Measurements from ENCODE around the gene CD84. TPM values are rescaled to one million over a fixed set of nuclear protein-coding genes. Genes with fewer than 3 reads are reported as not detected.
"Not testable (repeated sequence)": the region's sequence is repeated elsewhere in the genome, so short reads cannot be mapped to it uniquely, and the experiment has no call there.

Gene CD84
- polyA plus RNA-seq, 10 donors = 0.71 to 3.8 (median 1.8) TPM

DNA sequence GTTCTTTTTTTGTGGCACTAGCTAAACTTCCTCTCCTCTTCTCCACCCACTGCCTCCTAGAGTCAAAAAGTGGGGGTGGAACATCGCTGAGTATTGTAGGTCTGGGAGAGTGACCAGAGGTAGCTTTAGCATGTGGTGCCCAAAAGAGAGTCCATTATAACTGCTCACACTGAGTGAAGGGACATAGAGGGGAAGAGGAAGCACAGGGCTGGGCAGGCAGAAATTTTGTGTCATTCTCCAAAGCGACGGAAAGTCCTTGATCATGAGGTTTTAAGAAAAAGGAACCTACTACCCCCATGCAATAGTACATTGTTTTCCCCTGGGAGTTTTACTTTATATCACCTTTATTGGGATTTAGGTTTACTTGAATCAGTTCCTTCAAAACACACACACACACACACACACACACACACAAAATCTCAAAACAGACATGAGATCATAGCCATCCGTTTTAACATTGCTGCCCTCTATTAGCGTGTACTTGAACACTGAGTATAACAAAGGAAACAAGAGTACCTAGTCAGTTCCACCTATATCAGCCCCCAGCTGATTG lies 4.1 kb downstream of the CD84 start:
- peak in 2 of 3 donors; percentile 20 to 39 for DNase-seq

GRCh38 chr1:160570840-160571239 lies 8.5 kb downstream of the CD84 start:
- DNase-seq = no peak

DNA sequence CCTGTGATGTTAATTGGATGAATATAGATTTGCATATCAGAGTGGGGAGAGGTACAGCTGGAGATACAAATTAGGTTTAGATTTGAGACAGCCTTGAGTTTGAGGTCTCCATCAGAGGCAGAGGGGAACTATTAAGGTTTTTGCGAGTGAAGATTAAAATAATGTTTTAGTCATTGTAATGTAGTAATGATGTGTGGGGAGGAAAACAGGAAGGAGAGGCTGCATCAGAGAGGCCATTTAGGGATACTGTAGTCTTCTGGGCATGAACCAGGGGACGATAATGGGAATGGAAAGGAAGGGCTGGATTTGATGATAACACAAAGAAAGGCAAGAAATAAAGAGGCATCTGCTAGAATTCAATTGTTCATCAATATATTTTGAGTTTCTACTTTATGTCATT lies 9.5 kb downstream of the CD84 start:
- no peak for DNase-seq

DNA sequence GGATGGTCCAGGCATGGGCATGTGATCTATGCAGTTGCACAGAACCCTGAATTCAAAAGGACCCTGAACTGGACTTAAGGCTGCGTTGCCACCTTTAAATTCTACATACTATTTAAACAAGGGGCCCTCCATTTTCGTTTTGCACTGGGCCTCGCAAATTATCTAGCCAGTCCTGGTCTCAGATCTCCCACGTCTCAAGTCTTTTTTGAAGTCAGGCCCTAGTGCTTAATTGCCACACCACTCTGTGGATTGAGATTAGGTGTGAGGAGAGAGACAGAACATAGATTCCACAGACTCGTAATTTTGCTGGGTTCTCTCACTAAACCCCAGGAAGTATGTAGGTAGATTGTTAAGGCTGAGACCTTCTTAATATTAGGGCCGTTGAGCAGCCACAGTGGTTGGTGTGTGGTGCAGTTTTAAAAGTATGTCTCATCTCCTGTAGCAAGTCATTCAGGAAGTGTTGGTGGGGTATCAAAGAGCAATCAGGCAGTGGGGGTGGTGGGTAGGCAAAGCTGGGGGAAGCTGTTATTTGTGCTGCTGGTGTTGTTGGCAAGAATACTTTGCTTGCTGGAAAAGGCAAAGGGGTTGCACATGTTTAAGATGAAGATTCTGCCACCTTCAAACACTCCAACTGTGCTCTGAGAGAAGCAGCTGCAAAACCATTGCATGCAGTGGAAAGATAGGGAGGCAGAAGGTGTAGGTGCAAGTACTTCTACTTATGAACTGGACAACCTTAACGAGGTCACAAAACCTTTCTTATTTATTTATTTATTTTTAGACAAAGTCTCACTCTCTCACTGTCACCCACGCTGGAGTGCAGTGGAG lies 11.2 kb downstream of the CD84 start:
- no peak for DNase-seq

GRCh38 chr1:160567341-160567740 lies 12.0 kb downstream of the CD84 start:
- no peak for DNase-seq

DNA sequence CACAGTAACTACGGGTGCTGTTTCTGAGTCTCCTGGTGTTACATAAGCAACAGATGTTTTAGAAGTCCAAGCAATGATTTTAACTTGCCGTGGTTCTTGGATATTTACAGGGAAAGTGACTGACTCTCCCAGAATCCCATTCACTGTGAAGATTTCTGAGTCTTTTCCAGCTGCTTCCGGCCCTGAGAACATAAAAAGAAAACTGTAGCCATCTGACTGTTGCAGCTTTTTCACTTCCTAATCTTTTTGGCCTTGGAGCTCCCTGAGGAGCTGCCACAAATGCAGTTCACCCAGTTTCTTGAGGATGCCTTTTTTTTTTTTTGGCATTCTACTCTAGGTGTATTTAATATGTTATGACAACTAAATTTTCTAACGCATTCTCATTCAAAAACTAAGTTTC lies 13.7 kb downstream of the CD84 start:
- DNase-seq = peak in 2 of 3 donors; percentile 10 to 35

DNA sequence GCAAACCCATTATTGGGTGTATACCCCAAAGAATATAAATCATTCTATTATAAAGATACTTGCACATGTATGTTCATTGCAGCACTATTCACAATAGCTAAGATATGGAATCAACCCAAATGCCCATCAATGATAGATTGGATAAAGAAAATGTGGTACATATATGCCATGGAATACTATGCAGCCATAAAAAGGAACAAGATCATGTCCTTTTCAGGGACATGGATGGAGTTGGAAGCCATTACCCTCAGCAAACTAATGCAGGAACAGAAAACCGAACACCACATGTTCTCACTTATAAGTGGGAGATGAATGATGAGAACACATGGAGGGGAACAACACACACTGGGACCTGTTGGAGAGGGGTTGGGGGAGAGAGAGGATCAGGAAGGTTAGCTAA lies 16.1 kb downstream of the CD84 start:
- DNase-seq = not testable (repeated sequence)

DNA sequence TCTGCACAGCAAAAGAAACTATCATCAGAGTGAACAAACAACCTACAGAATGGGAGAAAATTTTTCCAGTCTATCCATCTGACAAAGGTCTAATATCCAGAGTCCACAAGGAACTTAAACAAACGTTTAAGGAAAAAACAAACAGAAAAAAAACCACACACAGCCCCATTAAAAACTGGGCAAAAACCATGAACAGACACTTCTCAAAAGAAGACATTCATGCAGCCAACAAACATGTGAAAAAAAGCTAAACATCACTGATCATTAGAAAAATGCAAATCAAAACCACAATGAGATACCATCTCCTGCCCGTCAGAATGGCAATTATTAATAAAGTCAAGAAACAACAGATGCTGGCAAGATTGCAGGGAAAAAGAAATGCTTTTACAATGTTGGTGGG lies 16.6 kb downstream of the CD84 start:
- DNase-seq = not testable (repeated sequence)

- DNase-seq = no peak
Observed at GRCh38 chr1:160560806-160561205, 18.5 kb downstream of the CD84 start.

DNA sequence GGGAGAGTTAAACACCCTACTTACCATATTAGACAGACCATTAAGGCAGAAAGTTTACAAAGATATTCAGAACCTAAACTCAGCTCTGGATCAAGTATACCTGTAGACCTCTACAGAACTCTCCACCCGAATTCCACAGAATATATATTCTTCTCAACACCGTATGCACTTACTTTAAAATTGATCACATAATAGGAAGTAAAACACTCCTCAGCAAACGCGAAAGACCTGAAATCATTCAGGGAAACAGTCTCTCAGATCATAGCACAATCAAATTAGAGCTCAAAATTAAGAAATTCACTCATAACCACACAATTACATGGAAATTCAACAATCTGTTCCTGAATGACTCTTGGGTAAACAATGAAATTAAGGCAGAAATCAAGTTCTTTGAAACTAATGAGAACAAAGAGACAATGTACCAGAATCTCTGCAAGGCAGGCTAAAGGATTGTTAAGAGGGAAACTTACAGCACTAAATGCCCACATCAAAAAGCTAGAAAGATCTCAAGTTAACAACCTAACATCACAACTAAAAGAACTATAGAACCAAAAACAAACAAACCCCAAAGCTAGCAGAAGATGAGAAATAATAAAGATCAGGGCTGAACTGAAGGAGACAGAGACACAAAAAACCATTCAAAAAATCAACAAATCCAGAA lies 19.1 kb downstream of the CD84 start:
- DNase-seq = no peak

DNA sequence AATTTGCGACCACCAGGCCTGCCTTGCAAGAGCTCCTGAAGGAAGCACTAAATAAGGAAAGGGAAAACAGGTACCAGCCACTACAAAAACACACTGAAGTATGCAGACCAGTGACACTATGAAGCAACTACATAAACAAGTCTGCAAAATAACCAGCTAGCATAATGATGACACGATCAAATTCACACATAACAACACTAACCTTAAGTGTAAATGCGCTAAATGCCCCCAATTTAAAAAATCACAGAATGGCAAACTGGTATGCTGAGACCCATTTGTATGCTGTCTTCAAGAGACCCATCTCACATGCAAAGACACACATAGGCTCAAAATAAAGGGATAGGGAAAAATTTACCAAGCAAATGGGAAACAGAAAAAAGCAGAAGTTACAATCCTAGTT lies 19.9 kb downstream of the CD84 start:
- not testable (repeated sequence) for DNase-seq

DNA sequence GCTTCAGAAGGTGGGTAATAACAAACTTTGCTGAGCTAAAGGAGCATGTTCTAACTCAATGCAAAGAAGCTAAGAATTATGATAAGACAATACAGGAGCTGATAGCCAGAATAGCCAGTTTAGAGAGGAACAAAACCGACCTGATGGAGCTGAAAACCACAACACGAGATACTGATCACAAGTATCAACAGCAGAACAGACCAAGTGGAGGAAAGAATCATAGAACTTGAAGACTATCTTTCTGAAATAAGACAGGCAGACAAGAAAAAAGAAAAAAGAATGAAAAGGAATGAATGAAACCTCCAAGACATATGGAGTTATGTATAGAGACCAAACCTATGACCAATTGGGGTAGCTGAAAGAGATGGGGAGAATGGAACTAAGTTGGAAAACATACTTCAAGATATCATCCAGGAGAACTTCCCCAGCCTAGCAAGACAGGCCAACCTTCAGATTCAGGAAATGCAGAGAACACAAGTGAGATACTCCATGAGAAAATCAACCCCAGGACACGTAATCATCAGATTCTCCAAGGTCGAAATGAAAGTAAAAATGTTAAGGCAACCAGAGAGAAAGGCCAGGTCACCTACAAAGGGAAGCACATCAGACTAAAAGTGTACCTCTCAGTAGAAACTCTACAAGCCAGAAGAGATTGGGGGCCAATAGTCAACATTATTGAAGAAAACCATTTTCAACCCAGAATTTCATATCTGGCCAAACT lies 20.5 kb downstream of the CD84 start:
- no peak for DNase-seq

- no peak for DNase-seq
Observed at GRCh38 chr1:160553778-160554177, 25.5 kb downstream of the CD84 start.

DNA sequence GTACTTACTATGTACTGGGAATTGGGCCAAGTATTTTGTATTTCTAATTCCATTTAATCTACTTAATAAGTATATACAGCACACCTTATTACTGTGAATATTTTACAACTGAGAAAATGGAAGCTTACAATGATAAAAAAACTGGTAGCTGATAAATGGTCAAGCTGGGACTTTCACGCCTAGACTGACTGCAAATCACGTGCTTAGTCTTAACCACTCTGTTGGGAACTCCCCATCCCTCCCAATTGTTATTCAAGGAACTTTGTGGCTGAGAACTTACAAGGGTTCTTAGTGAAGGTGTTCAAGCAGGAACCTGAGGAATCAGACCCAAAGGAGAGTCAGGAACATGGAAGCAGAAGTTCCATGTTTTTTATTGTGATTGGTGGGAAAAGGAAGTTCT lies 26.9 kb downstream of the CD84 start:
- no peak for DNase-seq

DNA sequence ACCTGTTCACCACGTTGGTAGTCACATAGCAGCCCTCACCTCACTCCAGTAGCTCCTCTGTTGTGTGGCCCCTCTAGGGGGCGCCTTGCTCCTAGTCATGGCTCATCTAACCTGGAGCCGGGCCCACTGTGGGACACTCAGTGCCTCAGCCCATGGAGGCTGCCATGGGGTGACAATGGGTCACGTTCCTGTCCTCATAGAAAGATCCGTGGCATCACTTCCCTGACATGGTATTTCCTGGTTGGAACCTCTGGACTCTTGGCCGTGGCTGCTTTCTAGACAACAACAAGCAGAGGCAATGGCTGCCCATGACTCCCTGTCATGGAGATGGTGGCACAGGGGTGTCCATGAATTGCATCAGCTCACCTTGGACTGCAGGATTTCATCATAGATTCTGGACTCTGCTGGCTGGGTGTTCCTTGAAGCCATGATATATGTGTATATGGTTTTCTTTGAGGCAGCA lies 28.7 kb downstream of the CD84 start:
- DNase-seq = no peak

DNA sequence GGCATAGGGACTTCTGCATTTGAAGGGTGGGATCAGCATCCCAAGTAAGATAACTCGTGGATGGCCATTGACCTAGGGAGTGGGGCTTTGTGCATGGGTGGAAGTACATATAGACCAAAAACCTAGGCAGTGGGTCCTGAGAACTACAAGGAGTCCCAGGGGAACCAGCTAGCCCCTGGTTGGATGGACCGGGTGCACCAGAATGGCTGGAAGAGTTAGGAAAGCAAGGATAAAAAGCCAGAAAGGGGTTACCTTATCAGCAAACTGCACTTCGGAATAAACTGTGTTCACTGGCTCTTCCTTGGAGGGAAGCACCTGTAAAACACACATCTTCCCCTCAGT lies 29.7 kb downstream of the CD84 start:
- DNase-seq = no peak

- no peak for DNase-seq
Observed at GRCh38 chr1:160548960-160549664, 30.2 kb downstream of the CD84 start.

GRCh38 chr1:160548183-160548582 lies 31.1 kb downstream of the CD84 start:
- no peak for DNase-seq

GRCh38 chr1:160547422-160547821 lies 31.9 kb downstream of the CD84 start:
- DNase-seq = no peak

DNA sequence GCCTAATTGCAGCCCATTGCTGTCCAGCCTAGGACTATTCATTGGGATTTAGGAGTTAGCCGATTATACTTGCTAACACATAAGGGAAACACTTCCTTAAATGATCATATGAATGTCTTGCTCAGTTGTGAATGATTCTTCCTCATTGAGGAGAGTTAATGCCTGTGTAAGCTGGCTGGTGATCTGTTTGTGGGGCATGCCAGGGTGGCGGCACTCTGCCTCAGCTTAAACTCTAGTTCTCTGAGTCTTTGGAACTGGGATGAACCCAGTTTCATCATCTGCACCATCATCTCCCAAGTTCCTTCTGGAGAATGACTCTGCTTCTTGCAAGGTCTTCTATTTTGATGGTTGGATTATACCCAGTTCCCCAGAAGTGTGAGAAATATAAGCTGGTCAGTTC lies 32.4 kb downstream of the CD84 start:
- DNase-seq = no peak

DNA sequence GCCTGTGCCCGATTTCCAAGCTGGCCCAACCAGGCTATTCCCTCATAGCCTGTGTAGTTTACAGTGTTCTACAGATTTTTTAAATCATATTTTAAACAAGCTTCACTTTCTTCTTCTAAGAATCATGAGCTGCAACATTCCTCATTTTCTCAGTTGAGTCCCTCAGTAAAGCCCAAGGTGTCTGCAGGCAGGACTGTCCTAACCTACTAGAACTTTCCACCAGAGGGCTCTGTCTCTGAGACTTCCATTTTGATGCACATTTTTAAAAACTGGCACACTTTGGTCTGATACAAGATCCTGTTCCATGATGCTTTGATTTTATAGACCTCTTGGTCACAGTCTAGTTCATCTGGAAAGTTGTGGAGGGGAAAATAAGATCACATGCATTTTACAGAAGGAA lies 34.6 kb downstream of the CD84 start:
- DNase-seq = no peak
